OCI-LY7 (cell line): ENCODE measurements around the gene COL4A1. TPM values are rescaled to one million over a fixed set of nuclear protein-coding genes. Genes with fewer than 3 reads are reported as not detected.

ENCODE experiments used
- BruUV-seq: library from RNA; stranded (reverse); fragments of 400-500 nt; replicated peaks from 2 replicates; lab custom pipeline; 2021; lab: Mats Ljungman, UMichigan
- CTCF ChIA-PET: fragments of 300-600 bp; sonication (Branson Sonifier 250); formaldehyde crosslinking; loops from one replicate; lab custom pipeline; 2022; ENCODE audit warnings: antibody characterized with exemption; ENCODE audit not compliant: unreplicated experiment; lab: Charles Lee
- POLR2A ChIA-PET: fragments of 300-600 bp; sonication (Branson Sonifier 250); formaldehyde crosslinking; loops from one replicate; lab custom pipeline; 2022; ENCODE audit warnings: antibody characterized with exemption; lab: Charles Lee
- DNase-seq: peaks from one replicate; pipeline ENCODE4 v3.0.0-alpha.2; 2015; ENCODE audit warnings: low spot score
- H2AFZ ChIP-seq: fragments of 200-600 bp; sonication (generic), shearing (Covaris generic); 2 replicates; pipeline ENCODE4 v1.6.1; 2014; ENCODE audit warnings: mild to moderate bottlenecking, antibody characterized with exemption, low read length, moderate library complexity
- H3K27ac ChIP-seq: fragments of 200-600 bp; sonication (generic); 2 replicates; pipeline ENCODE4 v1.5.1; 2014; ENCODE audit warnings: mixed run types, low read depth, mild to moderate bottlenecking, moderate library complexity, low read length, inconsistent platforms; ENCODE audit not compliant: poor library complexity, severe bottlenecking
- H3K36me3 ChIP-seq: fragments of 200-600 bp; sonication (generic); 2 replicates; pipeline ENCODE4 v1.6.1; 2014; ENCODE audit warnings: mild to moderate bottlenecking, antibody characterized with exemption, low read length, moderate library complexity, mixed read lengths; ENCODE audit not compliant: insufficient read depth
- H3K4me1 ChIP-seq: fragments of 200-600 bp; sonication (generic); 2 replicates; pipeline ENCODE4 v1.5.1; 2014; ENCODE audit warnings: mild to moderate bottlenecking, low read length; ENCODE audit not compliant: insufficient read depth, poor library complexity, severe bottlenecking
- H3K4me2 ChIP-seq: fragments of 200-600 bp; sonication (generic); 2 replicates; pipeline ENCODE4 v1.6.1; 2014; ENCODE audit warnings: mild to moderate bottlenecking, low read length
- H3K4me3 ChIP-seq: fragments of 200-600 bp; sonication (generic); 2 replicates; pipeline ENCODE4 v1.5.1; 2014; ENCODE audit warnings: mild to moderate bottlenecking, low read depth, low read length; ENCODE audit not compliant: poor library complexity, severe bottlenecking
- H3K79me2 ChIP-seq: fragments of 200-600 bp; sonication (generic); 2 replicates; pipeline ENCODE4 v1.6.1; 2016; ENCODE audit warnings: low read depth, mild to moderate bottlenecking, low read length, moderate library complexity, mixed read lengths; ENCODE audit not compliant: insufficient read depth
- H3K9me2 ChIP-seq: fragments of 200-600 bp; sonication (generic); 2 replicates; pipeline ENCODE4 v1.6.1; 2016; ENCODE audit warnings: mild to moderate bottlenecking, low read length, mixed read lengths; ENCODE audit not compliant: insufficient read depth
- H3K9me3 ChIP-seq: fragments of 200-600 bp; sonication (generic); 2 replicates; pipeline ENCODE4 v1.6.1; 2014; ENCODE audit warnings: mild to moderate bottlenecking, mixed run types, low read length, mixed read lengths
- H4K20me1 ChIP-seq: fragments of 200-600 bp; sonication (generic); 2 replicates; pipeline ENCODE4 v1.6.1; 2014; ENCODE audit warnings: mild to moderate bottlenecking, antibody characterized with exemption, low read length, moderate library complexity, mixed read lengths; ENCODE audit not compliant: insufficient read depth
- EZH2phosphoT487 ChIP-seq: fragments of 200-600 bp; sonication (generic); IDR thresholded peaks from 2 replicates; pipeline ENCODE4 v1.6.1; 2018; ENCODE audit warnings: low read depth, borderline replicate concordance, mild to moderate bottlenecking, mixed run types, antibody characterized with exemption, low read length, moderate library complexity, mixed read lengths
- intact Hi-C: fragments of 100-400 bp; cut with micrococcal nuclease; formaldehyde crosslinking; loops from one replicate; pipeline ENCODE4 v1.10.0; 2022; ENCODE audit not compliant: unreplicated experiment
- total RNA-seq, 2 experiments: library from RNA; depleted of rRNA in 1 of 2; stranded (reverse); fragments of >200 nt in 1 of 2; shearing (Covaris generic) in 1 of 2; gene quantifications; 2 replicates each; pipeline ENCODE4 v1.2.3, GENCODE V29; 2014 to 2022
- TF ChIP-seq, protein P1 (sequence below): fragments of 200-600 bp; sonication (generic); conservative IDR thresholded peaks from 2 replicates; pipeline ENCODE4 v1.5.1; 2014; ENCODE audit warnings: mild to moderate bottlenecking, antibody characterized with exemption, low read length, moderate library complexity, mixed read lengths

The COL4A1 gene
- total RNA-seq, 2 experiments from 2014 or later: 0.06 TPM; not detected in 1

DNA sequence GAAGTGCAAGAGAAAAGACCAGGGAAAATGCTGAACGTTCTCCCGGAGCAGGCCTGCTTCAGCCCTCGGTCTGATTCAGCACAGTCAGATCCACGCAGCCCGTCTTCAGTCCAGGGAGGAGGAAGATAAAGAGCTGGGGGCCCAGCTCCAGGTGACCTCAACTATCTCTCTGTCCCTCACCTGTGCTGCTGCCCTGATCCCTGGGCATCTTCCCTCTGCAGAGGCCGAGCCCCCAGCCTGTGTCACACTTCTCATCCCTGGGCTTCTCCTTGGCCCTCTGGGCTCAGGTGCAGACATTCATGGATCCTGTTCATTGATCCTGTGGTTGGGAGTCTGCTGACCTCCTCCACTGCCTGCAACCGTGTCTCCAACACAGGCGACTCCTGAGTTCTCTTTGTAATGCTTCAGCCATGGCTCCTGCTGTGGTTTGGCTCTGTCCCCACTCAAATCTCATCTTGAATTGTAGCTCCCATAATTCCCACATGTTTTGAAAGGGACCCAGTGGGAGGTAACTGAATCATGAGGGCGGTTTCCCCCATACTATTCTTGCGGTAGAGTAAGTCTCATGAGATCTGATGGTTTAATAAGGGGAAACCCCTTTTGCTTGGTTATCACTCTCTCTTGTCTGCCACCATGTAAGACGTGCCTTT lies 28.0 kb upstream of the COL4A1 start:
- intact Hi-C loops: no loop called here
- no peaks in the 10 kb centered on the region for H3K4me1 ChIP-seq
- no peak overlapping the region for H2AFZ ChIP-seq
- H3K9me3 ChIP-seq: no peaks in the 10 kb centered on the region
- H3K79me2 ChIP-seq: no peaks in the 10 kb centered on the region
- DNase-seq: no peak
- H3K36me3 ChIP-seq: no peaks in the 10 kb centered on the region
- TF ChIP-seq EZH2phosphoT487: no peak
- TF ChIP-seq, protein P1, sequence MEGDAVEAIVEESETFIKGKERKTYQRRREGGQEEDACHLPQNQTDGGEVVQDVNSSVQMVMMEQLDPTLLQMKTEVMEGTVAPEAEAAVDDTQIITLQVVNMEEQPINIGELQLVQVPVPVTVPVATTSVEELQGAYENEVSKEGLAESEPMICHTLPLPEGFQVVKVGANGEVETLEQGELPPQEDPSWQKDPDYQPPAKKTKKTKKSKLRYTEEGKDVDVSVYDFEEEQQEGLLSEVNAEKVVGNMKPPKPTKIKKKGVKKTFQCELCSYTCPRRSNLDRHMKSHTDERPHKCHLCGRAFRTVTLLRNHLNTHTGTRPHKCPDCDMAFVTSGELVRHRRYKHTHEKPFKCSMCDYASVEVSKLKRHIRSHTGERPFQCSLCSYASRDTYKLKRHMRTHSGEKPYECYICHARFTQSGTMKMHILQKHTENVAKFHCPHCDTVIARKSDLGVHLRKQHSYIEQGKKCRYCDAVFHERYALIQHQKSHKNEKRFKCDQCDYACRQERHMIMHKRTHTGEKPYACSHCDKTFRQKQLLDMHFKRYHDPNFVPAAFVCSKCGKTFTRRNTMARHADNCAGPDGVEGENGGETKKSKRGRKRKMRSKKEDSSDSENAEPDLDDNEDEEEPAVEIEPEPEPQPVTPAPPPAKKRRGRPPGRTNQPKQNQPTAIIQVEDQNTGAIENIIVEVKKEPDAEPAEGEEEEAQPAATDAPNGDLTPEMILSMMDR: no peak
- H3K9me2 ChIP-seq: no peaks in the 10 kb centered on the region
- POLR2A ChIA-PET: no interaction called here
- no peak overlapping the region for H3K27ac ChIP-seq
- no peak overlapping the region for H3K4me2 ChIP-seq
- no peaks in the 10 kb centered on the region for H4K20me1 ChIP-seq
- no TSS peak for BruUV-seq
- CTCF ChIA-PET: no interaction called here
- no peak overlapping the region for H3K4me3 ChIP-seq

DNA sequence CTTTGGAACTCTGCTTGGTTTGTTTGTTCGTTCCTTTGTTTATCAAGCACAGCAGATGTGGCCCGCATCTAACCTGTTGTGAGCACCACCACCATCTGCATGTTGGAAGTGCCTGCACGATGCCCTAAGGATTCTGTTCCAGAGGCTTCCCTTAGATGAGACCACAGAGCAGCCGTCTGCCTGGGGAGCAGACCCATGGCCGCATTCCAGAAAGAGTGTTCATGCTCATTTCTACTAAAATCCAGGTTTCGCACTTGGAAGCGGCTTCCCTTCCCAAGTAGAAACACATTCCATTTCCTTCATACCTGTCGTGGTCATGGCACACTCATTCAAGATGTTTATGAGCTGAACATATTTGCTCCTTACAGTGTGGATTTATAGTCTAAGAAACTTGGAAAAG lies 27.3 kb upstream of the COL4A1 start:
- TF ChIP-seq, protein P1: no peak
- TF ChIP-seq EZH2phosphoT487: no peak
- Histone ChIP-seq H3K9me2 (no peaks in the 10 kb centered on the region), H3K27ac (no peak overlapping the region), H2AFZ (no peak overlapping the region), H3K36me3 (no peaks in the 10 kb centered on the region), H4K20me1 (no peaks in the 10 kb centered on the region), H3K79me2 (no peaks in the 10 kb centered on the region), H3K4me1 (no peaks in the 10 kb centered on the region), H3K4me3 (no peak overlapping the region), H3K9me3 (no peaks in the 10 kb centered on the region), H3K4me2 (no peak overlapping the region)
- no peak for DNase-seq
- POLR2A ChIA-PET: no interaction called here
- CTCF ChIA-PET: no interaction called here
- intact Hi-C loops: no loop called here
- no TSS peak for BruUV-seq

DNA sequence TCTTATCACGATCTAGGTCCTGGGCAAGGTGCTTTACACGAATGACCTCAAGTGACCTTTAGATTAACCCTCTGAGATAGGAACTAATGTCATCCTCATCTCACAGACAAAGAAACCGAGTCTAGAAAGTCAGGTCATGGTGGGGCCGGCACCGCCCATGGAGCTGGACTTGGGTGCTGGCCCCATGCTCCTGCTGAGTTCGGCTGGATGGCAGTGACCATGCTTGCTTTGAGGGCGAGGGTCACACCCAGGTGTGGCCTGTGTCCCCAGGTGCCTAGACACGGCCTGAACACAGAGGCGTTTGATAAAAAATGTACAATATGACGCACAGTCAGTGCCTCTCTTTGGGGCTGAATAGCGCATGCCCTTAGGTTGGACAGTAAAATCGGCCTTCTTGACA lies 26.9 kb upstream of the COL4A1 start:
- intact Hi-C loops: no loop called here
- BruUV-seq: no TSS peak
- H2AFZ ChIP-seq: no peak overlapping the region
- no peaks in the 10 kb centered on the region for H3K9me3 ChIP-seq
- CTCF ChIA-PET: no interaction called here
- POLR2A ChIA-PET: no interaction called here
- no peak overlapping the region for H3K27ac ChIP-seq
- no peak for DNase-seq
- no peak overlapping the region for H3K4me2 ChIP-seq
- no peak for TF ChIP-seq EZH2phosphoT487
- TF ChIP-seq, protein P1: no peak
- no peaks in the 10 kb centered on the region for H3K36me3 ChIP-seq
- no peaks in the 10 kb centered on the region for H3K79me2 ChIP-seq
- no peaks in the 10 kb centered on the region for H3K9me2 ChIP-seq
- no peaks in the 10 kb centered on the region for H4K20me1 ChIP-seq
- no peak overlapping the region for H3K4me3 ChIP-seq
- H3K4me1 ChIP-seq: no peaks in the 10 kb centered on the region
